Activated CD4-positive, alpha-beta memory T cell treated with anti-CD3 and anti-CD28 coated beads for 36 hours (primary cell): ENCODE measurements around the gene PRSS1. TPM values are rescaled to one million over a fixed set of nuclear protein-coding genes. Genes with fewer than 3 reads are reported as not detected.
"Not testable (repeated sequence)": the region's sequence is repeated elsewhere in the genome, so short reads cannot be mapped to it uniquely, and the experiment has no call there.

Source experiments
- CTCF ChIA-PET: fragments of 350-600 bp; sonication (Branson Sonifier 250); formaldehyde crosslinking; loops from one replicate; lab custom pipeline; 2021; ENCODE audit warnings: antibody characterized with exemption, inconsistent platforms; lab: Charles Lee
- POLR2A ChIA-PET: fragments of 350-600 bp; sonication (Branson Sonifier 250); formaldehyde crosslinking; loops from one replicate; lab custom pipeline; 2021; ENCODE audit warnings: antibody characterized with exemption; lab: Charles Lee
- DNase-seq: peaks from one replicate; pipeline ENCODE4 v3.0.0-alpha.2; 2020
- H3K27ac Mint-ChIP-seq: one replicate; pipeline ENCODE4 v1.8.0; 2021; ENCODE audit warnings: mixed read lengths
- H3K27me3 Mint-ChIP-seq: one replicate; pipeline ENCODE4 v1.8.0; 2021; ENCODE audit warnings: mixed read lengths
- H3K36me3 Mint-ChIP-seq: one replicate; pipeline ENCODE4 v1.8.0; 2021; ENCODE audit warnings: mixed read lengths
- H3K4me1 Mint-ChIP-seq: one replicate; pipeline ENCODE4 v1.8.0; 2021; ENCODE audit warnings: low read depth, mixed read lengths
- H3K4me3 Mint-ChIP-seq: one replicate; pipeline ENCODE4 v1.8.0; 2021; ENCODE audit warnings: mild to moderate bottlenecking, mixed read lengths
- H3K9me3 Mint-ChIP-seq: one replicate; pipeline ENCODE4 v1.8.0; 2021; ENCODE audit warnings: mixed read lengths
- intact Hi-C: fragments of 100-400 bp; cut with micrococcal nuclease; formaldehyde crosslinking; loops from one replicate; pipeline ENCODE4 v1.15.1; 2023
- total RNA-seq, 2 experiments: library from RNA; stranded (reverse); gene quantifications; one replicate each; pipeline ENCODE4 v1.2.3, GENCODE V29; 2021

The PRSS1 gene
- total RNA-seq, 2 experiments from 2014 or later = not detected

DNA sequence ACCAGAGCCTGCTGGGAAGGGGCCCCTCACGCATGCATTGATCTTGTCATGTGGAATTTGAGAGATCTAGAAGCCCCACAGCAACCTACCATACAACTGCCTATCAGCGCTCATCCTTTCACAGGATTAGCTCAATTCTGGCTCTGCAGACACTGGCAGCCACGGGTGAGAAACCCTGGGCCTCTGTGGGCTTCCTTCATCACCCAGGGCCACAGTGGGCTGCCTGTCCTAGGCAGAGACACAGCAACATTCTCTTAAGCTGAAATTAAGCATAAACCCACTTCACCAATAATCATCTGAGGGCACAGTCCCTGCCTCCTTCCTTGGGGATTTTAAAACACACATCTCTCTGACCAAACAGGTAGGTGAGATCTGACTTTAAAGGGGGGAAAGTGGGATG is 18.2 kb downstream of the PRSS1 start:
- DNase-seq = no peak
- H3K9me3 Mint-ChIP-seq = no peaks in the 10 kb centered on the region
- H3K4me1 Mint-ChIP-seq = peaks cover 7% of the 10 kb centered on the region
- ChIA-PET POLR2A (no interaction called here), CTCF (no interaction called here)
- H3K27ac Mint-ChIP-seq = no peak overlapping the region
- H3K36me3 Mint-ChIP-seq = no peaks in the 10 kb centered on the region
- no peak overlapping the region for H3K4me3 Mint-ChIP-seq
- intact Hi-C loops = no loop called here
- no peaks in the 10 kb centered on the region for H3K27me3 Mint-ChIP-seq

DNA sequence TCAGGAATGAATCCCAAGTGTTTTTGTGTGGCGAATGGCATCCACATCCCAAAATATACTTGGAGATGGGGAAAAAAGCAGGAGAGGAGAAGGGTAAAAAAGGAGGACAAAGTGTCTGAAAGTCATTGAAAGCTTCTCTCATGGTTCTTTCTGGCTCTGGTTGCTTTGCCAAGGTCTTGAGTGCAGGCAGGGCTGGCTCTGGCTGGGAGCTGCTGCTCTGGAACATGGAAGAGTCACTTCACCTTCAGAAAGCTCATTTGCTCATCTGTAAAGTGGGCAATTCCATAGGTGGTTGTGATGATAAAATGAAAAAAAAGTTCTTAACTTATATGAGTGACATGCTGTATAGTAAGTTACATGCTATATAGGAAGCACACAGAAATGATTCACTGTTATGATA is 18.6 kb downstream of the PRSS1 start:
- Mint-ChIP-seq H3K9me3 (no peaks in the 10 kb centered on the region), H3K27me3 (no peaks in the 10 kb centered on the region)

DNA sequence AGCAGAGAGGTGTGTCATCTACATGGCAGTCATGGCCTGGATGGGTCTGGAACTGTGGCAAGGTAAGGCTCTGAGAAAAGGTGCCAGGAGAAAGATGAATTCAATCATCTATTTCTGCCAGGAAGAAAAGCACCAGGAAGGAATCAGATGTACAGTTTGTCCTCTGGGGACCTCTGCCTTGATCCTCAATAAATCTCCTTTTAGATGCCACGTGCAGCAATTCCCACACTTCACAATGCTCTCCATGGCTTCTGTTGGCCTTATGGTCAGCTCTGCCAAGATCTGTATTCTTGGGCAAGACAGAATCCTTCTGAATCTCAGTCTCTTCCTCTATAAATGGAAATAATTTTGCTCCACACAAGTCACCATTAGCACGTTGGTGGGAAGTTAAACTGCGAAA is 19.6 kb downstream of the PRSS1 start:
- DNase-seq, POLR2A ChIA-PET, H3K36me3 Mint-ChIP-seq, intact Hi-C loops, H3K4me3 Mint-ChIP-seq, H3K27ac Mint-ChIP-seq, CTCF ChIA-PET, H3K27me3 Mint-ChIP-seq, H3K9me3 Mint-ChIP-seq, H3K4me1 Mint-ChIP-seq: not testable (repeated sequence)

More for the DNA sequence above, 18.6 kb downstream of the PRSS1 start:
- Mint-ChIP-seq H3K4me3 (no peak overlapping the region), H3K4me1 (peaks cover 7% of the 10 kb centered on the region), H3K27ac (no peak overlapping the region), H3K36me3 (no peaks in the 10 kb centered on the region)
- ChIA-PET CTCF (no interaction called here), POLR2A (no interaction called here)
- intact Hi-C loops = no loop called here
- no peak for DNase-seq

DNA sequence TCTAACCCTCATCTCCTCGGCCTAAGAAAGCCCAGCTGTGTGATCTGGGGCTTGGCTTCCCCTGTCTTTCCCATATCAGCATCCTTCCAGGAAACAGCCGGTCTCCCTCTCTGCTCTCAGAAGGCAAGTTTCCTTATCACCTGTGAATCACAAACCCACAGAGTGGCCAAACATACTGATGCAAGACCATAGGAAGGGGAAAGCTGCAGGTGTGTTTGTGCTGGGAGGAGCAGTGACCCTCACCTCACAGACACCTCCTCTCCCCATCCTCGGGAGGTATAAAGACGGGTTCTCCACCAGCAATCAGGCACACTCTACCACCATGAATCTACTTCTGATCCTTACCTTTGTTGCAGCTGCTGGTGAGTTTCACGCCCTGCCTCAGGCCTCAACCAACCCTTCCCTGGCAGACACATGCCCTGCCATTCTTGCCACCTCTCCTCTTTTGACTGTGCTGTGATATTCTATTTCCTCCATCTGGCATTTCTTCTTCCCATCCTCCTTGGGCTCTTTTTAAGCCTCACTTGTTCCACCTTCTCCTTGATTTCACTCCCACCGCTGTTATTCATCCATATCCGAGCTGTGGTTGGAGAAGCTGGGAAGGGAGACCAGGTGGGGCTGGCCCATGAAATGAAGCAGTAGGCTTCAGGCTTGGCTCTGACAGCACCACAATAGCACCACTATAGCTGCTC is 21.5 kb downstream of the PRSS1 start, which contains the start of gene PRSS2:
Gene PRSS2, plus strand, starts transcription at position 310 of the 692 bp plus-strand sequence. Its CDS starts 13 bp downstream, at position 323.
- CTCF ChIA-PET = interaction anchor here (1.1 kb wide), 1 partner anchor 59 kb away, joined by 3 read pairs; no protein-coding TSS in a partner anchor
- H3K4me3 Mint-ChIP-seq = no peak within 1 kb of the TSS

DNA sequence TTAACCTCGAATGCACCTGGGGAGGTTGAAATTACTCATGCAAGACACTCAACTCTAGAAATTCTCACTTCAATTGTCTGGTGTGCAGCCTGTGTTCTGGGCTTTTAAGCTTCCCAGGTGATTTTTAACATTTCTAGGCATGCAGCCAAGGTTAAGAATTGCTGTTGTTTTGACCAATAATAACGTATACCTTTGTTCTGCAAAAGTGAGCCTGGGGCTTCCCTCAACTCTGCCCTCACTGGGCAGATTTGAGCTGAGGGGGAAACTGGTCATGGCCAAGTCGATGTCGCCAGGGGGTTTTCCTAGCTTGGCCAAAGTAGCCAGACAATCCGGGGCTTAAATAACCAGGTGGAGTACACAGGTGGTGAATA is 22.1 kb downstream of the PRSS1 start:
- Mint-ChIP-seq H3K4me1 (peaks cover 7% of the 10 kb centered on the region), H3K9me3 (no peaks in the 10 kb centered on the region), H3K27me3 (no peaks in the 10 kb centered on the region), H3K36me3 (no peaks in the 10 kb centered on the region), H3K4me3 (no peak overlapping the region), H3K27ac (no peak overlapping the region)
- POLR2A ChIA-PET = no interaction called here
- no peak for DNase-seq
- CTCF ChIA-PET = interaction anchor here (1.1 kb wide), 1 partner anchor 59 kb away, joined by 3 read pairs; no protein-coding TSS in a partner anchor
- intact Hi-C loops = no loop called here

More for the DNA sequence above, 21.5 kb downstream of the PRSS1 start, which contains the start of gene PRSS2:
- intact Hi-C loops = no loop called here
- H3K36me3 Mint-ChIP-seq = no peaks in the 10 kb centered on the region
- H3K9me3 Mint-ChIP-seq = no peaks in the 10 kb centered on the region
- POLR2A ChIA-PET = no interaction called here
- no peak for DNase-seq
- peaks cover 7% of the 10 kb centered on the region for H3K4me1 Mint-ChIP-seq
- H3K27ac Mint-ChIP-seq = no peak within 1 kb of the TSS
- no peaks in the 10 kb centered on the region for H3K27me3 Mint-ChIP-seq

DNA sequence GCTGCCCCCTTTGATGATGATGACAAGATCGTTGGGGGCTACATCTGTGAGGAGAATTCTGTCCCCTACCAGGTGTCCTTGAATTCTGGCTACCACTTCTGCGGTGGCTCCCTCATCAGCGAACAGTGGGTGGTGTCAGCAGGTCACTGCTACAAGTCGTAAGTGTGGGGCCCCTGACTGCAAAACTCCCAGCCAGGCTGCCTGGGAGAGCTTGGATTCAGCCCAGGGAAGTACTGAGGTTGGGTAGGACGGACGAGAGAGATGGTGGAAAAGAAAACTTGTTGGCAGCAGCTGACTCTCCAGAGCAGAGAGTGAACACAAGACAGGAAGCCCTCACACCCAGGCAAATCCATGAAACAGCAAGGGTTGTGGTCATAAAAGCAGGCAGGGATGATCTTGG is 22.8 kb downstream of the PRSS1 start:
- Mint-ChIP-seq H3K4me1 (peaks cover 7% of the 10 kb centered on the region), H3K9me3 (no peaks in the 10 kb centered on the region), H3K27me3 (no peaks in the 10 kb centered on the region), H3K36me3 (no peaks in the 10 kb centered on the region), H3K27ac (no peak overlapping the region), H3K4me3 (no peak overlapping the region)
- POLR2A ChIA-PET = no interaction called here
- DNase-seq = no peak
- CTCF ChIA-PET = no interaction called here
- intact Hi-C loops = no loop called here

DNA sequence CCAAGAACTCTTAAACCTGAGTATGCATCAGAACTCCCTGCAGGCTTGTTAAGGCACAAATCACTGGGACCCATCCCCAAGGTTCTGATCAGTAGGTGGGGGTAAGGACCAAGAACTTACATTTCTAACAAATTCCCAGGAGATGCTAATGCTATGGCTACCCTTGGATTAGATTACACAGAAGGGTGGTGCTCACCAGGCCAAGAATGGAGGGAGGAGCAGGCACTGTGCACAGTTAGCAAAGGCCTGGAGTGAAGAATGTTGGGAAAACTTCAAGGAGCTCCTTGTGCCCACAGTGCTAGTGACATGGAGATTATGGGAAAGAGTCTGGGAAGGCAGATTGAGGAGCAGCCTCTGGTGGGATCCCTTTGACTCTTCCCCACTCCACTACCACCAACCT is 23.4 kb downstream of the PRSS1 start:
- ChIA-PET CTCF (no interaction called here), POLR2A (no interaction called here)
- Mint-ChIP-seq H3K36me3 (no peaks in the 10 kb centered on the region), H3K27me3 (no peaks in the 10 kb centered on the region), H3K9me3 (no peaks in the 10 kb centered on the region), H3K4me3 (no peak overlapping the region), H3K27ac (no peak overlapping the region), H3K4me1 (peaks cover 7% of the 10 kb centered on the region)
- intact Hi-C loops = no loop called here
- DNase-seq = no peak

DNA sequence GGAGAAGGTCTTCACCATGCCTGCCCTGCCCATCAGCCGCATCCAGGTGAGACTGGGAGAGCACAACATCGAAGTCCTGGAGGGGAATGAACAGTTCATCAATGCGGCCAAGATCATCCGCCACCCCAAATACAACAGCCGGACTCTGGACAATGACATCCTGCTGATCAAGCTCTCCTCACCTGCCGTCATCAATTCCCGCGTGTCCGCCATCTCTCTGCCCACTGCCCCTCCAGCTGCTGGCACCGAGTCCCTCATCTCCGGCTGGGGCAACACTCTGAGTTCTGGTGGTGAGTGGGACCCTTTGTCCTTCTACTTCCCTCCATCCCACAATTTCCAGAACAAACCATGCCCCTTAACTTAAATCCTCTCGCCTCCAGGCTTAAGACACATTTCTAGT is 24.0 kb downstream of the PRSS1 start:
- no peaks in the 10 kb centered on the region for H3K27me3 Mint-ChIP-seq
- H3K4me3 Mint-ChIP-seq = no peak overlapping the region
- no peak overlapping the region for H3K27ac Mint-ChIP-seq
- no peaks in the 10 kb centered on the region for H3K36me3 Mint-ChIP-seq
- CTCF ChIA-PET = no interaction called here
- intact Hi-C loops = no loop called here
- peaks cover 7% of the 10 kb centered on the region for H3K4me1 Mint-ChIP-seq
- no peak for DNase-seq
- H3K9me3 Mint-ChIP-seq = no peaks in the 10 kb centered on the region
- POLR2A ChIA-PET = no interaction called here

DNA sequence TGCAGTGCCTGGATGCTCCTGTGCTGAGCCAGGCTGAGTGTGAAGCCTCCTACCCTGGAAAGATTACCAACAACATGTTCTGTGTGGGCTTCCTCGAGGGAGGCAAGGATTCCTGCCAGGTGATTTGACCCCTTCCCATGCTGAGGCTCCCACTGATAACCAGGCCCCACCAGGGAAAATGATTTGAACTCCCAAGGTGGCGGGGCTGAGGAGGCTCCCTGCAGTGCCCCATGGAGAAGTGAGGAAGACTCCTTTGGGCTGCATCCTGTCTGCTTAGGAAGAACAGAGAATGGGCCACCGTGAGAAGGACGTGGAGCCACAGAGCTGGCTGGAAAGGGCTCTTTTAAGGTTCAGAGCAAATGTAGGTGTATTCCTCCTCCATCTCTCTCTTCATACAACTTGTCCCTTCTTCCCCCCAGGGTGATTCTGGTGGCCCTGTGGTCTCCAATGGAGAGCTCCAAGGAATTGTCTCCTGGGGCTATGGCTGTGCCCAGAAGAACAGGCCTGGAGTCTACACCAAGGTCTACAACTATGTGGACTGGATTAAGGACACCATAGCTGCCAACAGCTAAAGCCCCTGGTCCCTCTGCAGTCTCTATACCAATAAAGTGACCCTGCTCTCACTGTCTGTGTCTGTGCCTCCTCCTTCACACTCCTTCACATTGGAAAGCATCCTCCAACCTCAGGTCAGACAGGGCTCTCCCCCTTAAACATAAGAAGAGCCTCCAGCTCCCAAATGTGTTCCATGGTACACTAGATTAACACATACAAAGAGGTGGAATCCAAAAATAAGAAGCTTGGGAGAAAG is 24.9 kb downstream of the PRSS1 start:
- no peak for DNase-seq
- no peaks in the 10 kb centered on the region for H3K9me3 Mint-ChIP-seq
- CTCF ChIA-PET = no interaction called here
- no peaks in the 10 kb centered on the region for H3K36me3 Mint-ChIP-seq
- POLR2A ChIA-PET = no interaction called here
- H3K27me3 Mint-ChIP-seq = no peaks in the 10 kb centered on the region
- peaks cover 7% of the 10 kb centered on the region for H3K4me1 Mint-ChIP-seq
- H3K27ac Mint-ChIP-seq = no peak overlapping the region
- intact Hi-C loops = no loop called here
- no peak overlapping the region for H3K4me3 Mint-ChIP-seq

DNA sequence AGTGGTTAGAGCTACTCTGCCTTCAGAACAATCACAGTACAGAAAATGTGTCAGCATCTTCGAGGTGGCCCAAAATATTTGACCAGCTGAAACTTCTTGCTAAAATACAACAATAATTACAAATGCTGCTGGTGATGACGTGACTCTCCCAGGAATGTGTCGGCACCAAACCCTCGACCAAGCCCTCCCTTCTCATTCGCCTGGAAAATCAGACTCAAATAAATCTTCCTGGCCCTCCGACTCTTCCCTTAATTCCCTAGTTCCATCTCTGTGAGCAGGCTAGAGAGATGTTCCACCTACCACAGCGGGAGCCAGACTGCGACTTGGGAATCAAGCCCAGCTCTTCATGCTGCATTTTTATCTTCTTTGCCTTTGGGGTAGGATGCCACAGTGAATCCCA is 25.6 kb downstream of the PRSS1 start:
- Mint-ChIP-seq H3K4me3 (no peak overlapping the region), H3K27ac (no peak overlapping the region), H3K27me3 (no peaks in the 10 kb centered on the region), H3K36me3 (no peaks in the 10 kb centered on the region), H3K9me3 (no peaks in the 10 kb centered on the region), H3K4me1 (peaks cover 7% of the 10 kb centered on the region)
- POLR2A ChIA-PET = no interaction called here
- DNase-seq = no peak
- CTCF ChIA-PET = no interaction called here
- intact Hi-C loops = no loop called here

DNA sequence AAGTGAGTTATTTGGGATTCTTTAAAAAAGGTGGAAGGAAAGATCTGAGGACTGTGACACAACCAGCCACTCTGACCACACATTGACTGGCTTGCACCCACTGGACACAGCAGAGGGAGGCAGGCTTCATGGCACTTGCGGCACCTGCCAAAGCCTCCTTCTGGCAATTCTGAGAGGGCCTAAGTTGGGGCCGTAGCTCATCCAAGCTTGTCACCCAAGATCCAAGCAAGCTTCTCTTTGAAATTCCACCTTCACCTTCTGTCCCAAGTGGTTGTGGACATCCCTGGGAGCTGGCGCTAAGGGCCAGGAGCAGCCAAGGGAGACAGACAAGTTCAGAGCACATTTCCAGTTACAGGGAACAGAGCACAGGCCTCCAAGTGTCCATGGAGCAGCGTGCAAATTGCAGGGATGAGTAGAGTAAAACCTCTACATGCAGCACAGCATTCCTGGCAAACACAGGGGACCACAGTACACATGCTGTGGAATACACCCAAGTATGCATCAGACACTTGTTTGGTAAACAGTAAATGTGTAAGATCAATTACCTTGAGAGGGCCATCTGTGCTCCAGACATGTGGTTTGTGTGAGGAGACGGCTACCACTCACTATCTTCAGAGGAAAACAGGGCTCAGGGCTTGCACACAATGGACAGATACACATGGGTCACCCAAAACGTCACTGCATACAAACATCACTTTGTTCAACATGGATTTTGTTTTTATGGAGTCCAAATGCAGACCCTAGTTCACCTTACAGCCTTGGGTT is 26.3 kb downstream of the PRSS1 start:
- H3K27me3 Mint-ChIP-seq, H3K27ac Mint-ChIP-seq, POLR2A ChIA-PET, H3K4me1 Mint-ChIP-seq, H3K36me3 Mint-ChIP-seq, intact Hi-C loops, H3K4me3 Mint-ChIP-seq, H3K9me3 Mint-ChIP-seq, CTCF ChIA-PET, DNase-seq: not testable (repeated sequence)

DNA sequence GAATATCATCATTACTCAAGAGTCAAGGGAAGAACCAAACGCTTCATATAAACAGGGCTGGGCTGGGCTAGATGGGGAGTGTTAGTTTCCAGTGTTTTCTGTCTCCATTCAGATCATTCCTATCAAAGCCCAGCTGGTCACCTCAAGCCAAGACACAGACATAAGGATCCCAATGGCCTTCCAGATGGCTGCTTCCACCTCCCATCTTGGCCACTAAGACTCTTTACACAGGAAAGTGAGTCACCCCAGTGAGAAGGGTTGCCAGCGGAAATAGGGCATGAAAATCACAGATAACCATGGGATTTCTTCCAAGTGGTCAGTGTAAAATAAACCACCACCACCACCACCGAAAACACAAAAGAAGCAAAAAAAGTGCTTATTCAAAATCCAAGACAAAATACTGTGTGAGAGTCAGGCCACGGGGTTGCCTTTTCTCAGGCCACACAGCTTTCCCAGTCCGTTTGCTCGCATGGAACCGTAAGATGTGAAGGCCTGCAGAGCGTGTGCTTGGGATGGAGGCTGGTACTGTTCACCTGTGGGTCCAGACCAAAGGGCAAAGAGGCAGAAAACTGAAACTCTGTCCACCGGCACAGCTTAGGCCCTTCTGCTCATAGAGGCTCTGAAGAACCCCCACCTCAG is 27.1 kb downstream of the PRSS1 start:
- H3K4me1 Mint-ChIP-seq = peaks cover 1% of the 10 kb centered on the region
- intact Hi-C loops = no loop called here
- ChIA-PET CTCF (interaction anchor here (1.4 kb wide), 1 partner anchor 144 kb away, joined by 6 read pairs; no protein-coding TSS in a partner anchor), POLR2A (no interaction called here)
- H3K27me3 Mint-ChIP-seq = no peaks in the 10 kb centered on the region
- no peaks in the 10 kb centered on the region for H3K36me3 Mint-ChIP-seq
- no peak overlapping the region for H3K27ac Mint-ChIP-seq
- DNase-seq = no peak
- H3K9me3 Mint-ChIP-seq = no peaks in the 10 kb centered on the region
- H3K4me3 Mint-ChIP-seq = no peak overlapping the region
